IMR-90 (cell line): Measurements from ENCODE around the gene KITLG. TPM values are rescaled to one million over a fixed set of nuclear protein-coding genes. Genes with fewer than 3 reads are reported as not detected.

Experiments used
- ATAC-seq: fragments of 200-7000 bp; cut with Tn5 transposase; 2 replicates; pipeline ENCODE4 v1.9.1; 2020; ENCODE audit warnings: low read depth, mild to moderate bottlenecking, moderate library complexity
- BruUV-seq: library from RNA; stranded (reverse); fragments of 400-500 nt; replicated peaks from 2 replicates; lab custom pipeline; 2021; lab: Mats Ljungman, UMichigan
- CTCF ChIA-PET: fragments of 300-600 bp; formaldehyde crosslinking; extraction: SDS; loops from one replicate; lab custom pipeline; 2021; ENCODE audit warnings: antibody characterized with exemption; lab: Yijun Ruan, JAX
- POLR2A ChIA-PET: fragments of 300-600 bp; sonication (Branson Sonifier 250); formaldehyde crosslinking; loops from one replicate; lab custom pipeline; 2022; ENCODE audit warnings: antibody characterized with exemption; ENCODE audit not compliant: unreplicated experiment; lab: Charles Lee
- DNase-seq: peaks from one replicate; pipeline ENCODE4 v3.0.0; 2013
- H2AFZ ChIP-seq: replicated peaks from 2 replicates; pipeline ENCODE3; 2013; ENCODE audit warnings: low read length, mild to moderate bottlenecking; ENCODE audit not compliant: poor library complexity
- H2AK5ac ChIP-seq: 2 replicates; pipeline ENCODE4 v1.6.1; 2013; ENCODE audit warnings: low read depth, low read length, inconsistent platforms
- H2AK9ac ChIP-seq: replicated peaks from 2 replicates; pipeline ENCODE3; 2013; ENCODE audit warnings: mild to moderate bottlenecking, low read depth, low read length, moderate library complexity; ENCODE audit not compliant: poor library complexity
- H2BK120ac ChIP-seq: 2 replicates; pipeline ENCODE4 v1.6.1; 2013; ENCODE audit warnings: low read depth, low read length, inconsistent platforms
- H2BK15ac ChIP-seq: 3 replicates; pipeline ENCODE4 v1.6.1; 2013; ENCODE audit warnings: low read depth, low read length, inconsistent platforms
- H2BK20ac ChIP-seq: 2 replicates; pipeline ENCODE4 v1.6.1; 2013; ENCODE audit warnings: low read depth, mild to moderate bottlenecking, inconsistent platforms, low read length, moderate library complexity
- H2BK5ac ChIP-seq: 2 replicates; pipeline ENCODE4 v1.6.1; 2013; ENCODE audit warnings: mild to moderate bottlenecking, low read depth, low read length, inconsistent platforms; ENCODE audit not compliant: poor library complexity, severe bottlenecking
- H3K14ac ChIP-seq: replicated peaks from 2 replicates; pipeline ENCODE4 v1.6.1; 2013; ENCODE audit warnings: low read depth, low read length, inconsistent platforms
- H3K18ac ChIP-seq: 2 replicates; pipeline ENCODE4 v1.6.1; 2013; ENCODE audit warnings: low read depth, low read length, control low read depth
- H3K23ac ChIP-seq: 2 replicates; pipeline ENCODE4 v1.6.1; 2013; ENCODE audit warnings: low read depth, low read length, inconsistent platforms
- H3K27ac ChIP-seq: 2 replicates; pipeline ENCODE4 v1.5.1; 2013; ENCODE audit warnings: mild to moderate bottlenecking, control low read depth, low read length; ENCODE audit not compliant: insufficient read depth
- H3K27me3 ChIP-seq: 2 replicates; pipeline ENCODE4 v1.6.1; 2013; ENCODE audit warnings: low read length; ENCODE audit not compliant: control insufficient read depth, insufficient read depth
- H3K36me3 ChIP-seq: 2 replicates; pipeline ENCODE4 v1.6.1; 2013; ENCODE audit warnings: low read length, mixed read lengths; ENCODE audit not compliant: control insufficient read depth, insufficient read depth
- H3K4ac ChIP-seq: 2 replicates; pipeline ENCODE4 v1.6.1; 2013; ENCODE audit warnings: low read depth, low read length, inconsistent platforms
- H3K4me1 ChIP-seq: 2 replicates; pipeline ENCODE4 v1.6.1; 2013; ENCODE audit warnings: low read length, mixed read lengths; ENCODE audit not compliant: control insufficient read depth, insufficient read depth
- H3K4me2 ChIP-seq: 2 replicates; pipeline ENCODE4 v1.6.1; 2013; ENCODE audit warnings: low read depth, mild to moderate bottlenecking, control low read depth, low read length, moderate library complexity
- H3K4me3 ChIP-seq: 2 replicates; pipeline ENCODE4 v1.5.1; 2013; ENCODE audit warnings: low read depth, mild to moderate bottlenecking, control low read depth, low read length, moderate library complexity; ENCODE audit not compliant: insufficient read depth
- H3K56ac ChIP-seq: 2 replicates; pipeline ENCODE4 v1.6.1; 2013; ENCODE audit warnings: low read length, inconsistent platforms; ENCODE audit not compliant: insufficient read depth; ENCODE audit errors: extremely low read depth
- H3K79me1 ChIP-seq, 2 experiments: 2 replicates each; pipeline ENCODE4 v1.6.1; 2013; ENCODE audit warnings: low read length in 2 of 2, inconsistent platforms in 1 of 2, low read depth in 1 of 2
- H3K9ac ChIP-seq: 2 replicates; pipeline ENCODE4 v1.6.1; 2013; ENCODE audit warnings: low read depth, low read length, control low read depth
- H3K9me1 ChIP-seq: 2 replicates; pipeline ENCODE4 v1.6.1; 2013; ENCODE audit warnings: low read length, inconsistent platforms; ENCODE audit not compliant: insufficient read depth
- H3K9me3 ChIP-seq: 2 replicates; pipeline ENCODE4 v1.6.1; 2013; ENCODE audit warnings: low read length; ENCODE audit not compliant: control insufficient read depth, insufficient read depth
- H4K20me1 ChIP-seq: 2 replicates; pipeline ENCODE4 v1.6.1; 2013; ENCODE audit warnings: low read length, inconsistent platforms; ENCODE audit not compliant: insufficient read depth
- H4K5ac ChIP-seq: 2 replicates; pipeline ENCODE4 v1.6.1; 2013; ENCODE audit warnings: mild to moderate bottlenecking, low read depth, low read length, control low read depth
- H4K8ac ChIP-seq, 2 experiments: 2 replicates each; pipeline ENCODE4 v1.6.1; 2013; ENCODE audit warnings: low read depth in 2 of 2, low read length in 2 of 2, control low read depth in 1 of 2, inconsistent platforms in 1 of 2
- H4K91ac ChIP-seq: 2 replicates; pipeline ENCODE4 v1.6.1; 2013; ENCODE audit warnings: low read depth, low read length, inconsistent platforms; ENCODE audit not compliant: insufficient read depth
- BHLHE40 ChIP-seq: fragments of 150-350 bp; IDR thresholded peaks from 2 replicates; pipeline ENCODE4 v1.6.1; 2016; ENCODE audit warnings: mild to moderate bottlenecking, low read depth, low read length
- CEBPB ChIP-seq: IDR thresholded peaks from 2 replicates; pipeline ENCODE4 v1.6.1; 2012; ENCODE audit warnings: low read depth, low read length, improper control_type of control experiment
- CTCF ChIP-seq: conservative IDR thresholded peaks from 2 replicates; pipeline ENCODE4 v1.5.1; 2012; ENCODE audit warnings: mild to moderate bottlenecking, low read depth, low read length, improper control_type of control experiment
- FOS ChIP-seq: fragments of 150-350 bp; IDR thresholded peaks from 2 replicates; pipeline ENCODE4 v1.6.1; 2016; ENCODE audit warnings: low read depth, low read length
- MAFK ChIP-seq: IDR thresholded peaks from 2 replicates; pipeline ENCODE4 v1.6.1; 2012; ENCODE audit warnings: low read depth, low read length, improper control_type of control experiment
- MAZ ChIP-seq: IDR thresholded peaks from 2 replicates; pipeline ENCODE4 v1.6.1; 2012; ENCODE audit warnings: low read depth, mild to moderate bottlenecking, low read length, improper control_type of control experiment, moderate library complexity, borderline replicate concordance
- MXI1 ChIP-seq: IDR thresholded peaks from 2 replicates; pipeline ENCODE4 v1.6.1; 2012; ENCODE audit warnings: low read depth, mild to moderate bottlenecking, low read length, moderate library complexity, borderline replicate concordance
- NFE2L2 ChIP-seq: fragments of 150-350 bp; IDR thresholded peaks from 2 replicates; pipeline ENCODE4 v1.6.1; 2016; ENCODE audit warnings: low read depth, mild to moderate bottlenecking, low read length
- POLR2A ChIP-seq: IDR thresholded peaks from 2 replicates; pipeline ENCODE4 v1.6.1; 2012; ENCODE audit warnings: mild to moderate bottlenecking, low read depth, low read length
- RAD21 ChIP-seq: IDR thresholded peaks from 2 replicates; pipeline ENCODE4 v1.6.1; 2012; ENCODE audit warnings: low read length, improper control_type of control experiment
- RCOR1 ChIP-seq: IDR thresholded peaks from 2 replicates; pipeline ENCODE4 v1.6.1; 2012; ENCODE audit warnings: mild to moderate bottlenecking, low read length, improper control_type of control experiment; ENCODE audit not compliant: insufficient replicate concordance
- SMC3 ChIP-seq: fragments of 150-350 bp; IDR thresholded peaks from 2 replicates; pipeline ENCODE4 v1.6.1; 2016; ENCODE audit warnings: low read depth, mild to moderate bottlenecking, antibody characterized with exemption, low read length, moderate library complexity
- USF2 ChIP-seq: fragments of 150-350 bp; IDR thresholded peaks from 2 replicates; pipeline ENCODE4 v1.6.1; 2017; ENCODE audit warnings: mild to moderate bottlenecking, antibody characterized with exemption, low read length, low read depth
- WGBS, 2 experiments: methylation state at CpG; one replicate each; pipeline versions ENCODE4 v1.1.5 to v1.1.7; 2013; ENCODE audit warnings: missing lambda C conversion rate in 2 of 2; ENCODE audit not compliant: insufficient read length in 1 of 2; ENCODE audit errors: extremely low coverage in 2 of 2; 5-methylcytosine and 5-hydroxymethylcytosine counted together
- dilution Hi-C: fragments of 300-500 bp; cut with HindIII; formaldehyde crosslinking; loops from one replicate; pipeline ENCODE4 v1.14.3; 2018; ENCODE audit warnings: low sequenced_read_pairs; ENCODE audit not compliant: unreplicated experiment
- in situ Hi-C: fragments of 300-500 bp; cut with MboI; formaldehyde crosslinking; loops from 3 replicates; pipeline ENCODE4 v1.14.3; 2019; ENCODE audit warnings: low sequenced_read_pairs, inconsistent platforms, mixed read lengths
- intact Hi-C: fragments of 100-400 bp; cut with micrococcal nuclease; formaldehyde crosslinking; loops from 2 replicates; pipeline ENCODE4 v1.10.0; 2022
- polyA plus RNA-seq, 3 experiments: library from polyadenylated mRNA; depleted of rRNA; stranded (reverse); fragments of >200 nt; gene quantifications; 2 replicates each; pipeline ENCODE4 v1.2.3, GENCODE V29; 2012; ENCODE audit warnings: low replicate concordance in 1 of 3
- total RNA-seq: library from RNA; depleted of rRNA; stranded (reverse); fragments of >200 nt; gene quantifications from 2 replicates; pipeline ENCODE4 v1.2.3, GENCODE V29; 2012

The KITLG gene
- total and polyA plus RNA-seq, 2 of the 4 experiments (the other 2 are of a cell fraction): 14.5 to 87.5 TPM

- H2BK120ac ChIP-seq: no peak overlapping the region
- H3K56ac ChIP-seq: no peak overlapping the region
- H3K9ac ChIP-seq: no peak overlapping the region
- POLR2A ChIA-PET: no interaction called here
- no peaks in the 10 kb centered on the region for H3K27me3 ChIP-seq
- no peak for ATAC-seq
- no peak overlapping the region for H4K5ac ChIP-seq
- 38% methylated on average over 1 of the region's 1 CpG; no CpG with 5 or more reads in 1 of the 2 experiments for WGBS, 2 experiments
- no peak overlapping the region for H4K8ac ChIP-seq
- in situ Hi-C loops: no loop called here
- H3K4ac ChIP-seq: no peak overlapping the region
- H3K4me2 ChIP-seq: no peak overlapping the region
- H2AK5ac ChIP-seq: no peak overlapping the region
- H3K36me3 ChIP-seq: peaks cover 2% of the 10 kb centered on the region; the same call in 1 of the 2 replicates
- H4K20me1 ChIP-seq: no peaks in the 10 kb centered on the region; the same call in 1 of the 2 replicates
- TF ChIP-seq BHLHE40 (no peak), SMC3 (no peak), RAD21 (no peak), USF2 (no peak), FOS (no peak), MXI1 (no peak), CTCF (no peak), RCOR1 (no peak), MAZ (no peak), NFE2L2 (no peak), MAFK (no peak), CEBPB (no peak), POLR2A (no peak)
- no peak overlapping the region for H3K23ac ChIP-seq
- intact Hi-C loops: loop anchor here (5.0 kb wide), 1 partner anchor 223 kb away; no protein-coding TSS in a partner anchor
- BruUV-seq: no TSS peak
- dilution Hi-C loops: no loop called here
- CTCF ChIA-PET: no interaction called here
- no peak overlapping the region for H2AFZ ChIP-seq
- no peak overlapping the region; the same call in 1 of the 2 replicates for H3K18ac ChIP-seq
- H2BK15ac ChIP-seq: no peak overlapping the region
- no peak overlapping the region for H3K4me3 ChIP-seq
- no peak overlapping the region for H2AK9ac ChIP-seq
- no peaks in the 10 kb centered on the region for H3K9me3 ChIP-seq
- peaks cover 10% of the 10 kb centered on the region; the same call in 1 of the 2 replicates for H3K9me1 ChIP-seq
- H3K79me1 ChIP-seq: peaks cover 25 to 75% of the 10 kb centered on the region in 2 experiments; a peak in 3 of 4 replicates
- no peak overlapping the region for H4K91ac ChIP-seq
- H2BK20ac ChIP-seq: no peak overlapping the region
- H3K27ac ChIP-seq: no peak overlapping the region
- peaks cover 13% of the 10 kb centered on the region for H3K4me1 ChIP-seq
- no peak overlapping the region for H2BK5ac ChIP-seq
- no peak for DNase-seq
- no peak overlapping the region for H3K14ac ChIP-seq
These were observed 30.3 kb downstream of the KITLG start for GRCh38 chr12:88549929-88550328.
